Central memory CD8-positive, alpha-beta T cell (primary cell): ENCODE measurements around the gene SKIDA1.

ENCODE experiments used
- ATAC-seq: fragments of 150-1000 bp; cut with Tn5 transposase; replicated peaks from 2 replicates; pipeline ENCODE4 v1.10.0; 2022; ENCODE audit warnings: mild to moderate bottlenecking, moderate FRiP score, moderate number of reproducible peaks; ENCODE audit not compliant: poor library complexity, severe bottlenecking; ENCODE audit errors: extremely low read depth
- DNase-seq, 2 donors: peaks; one replicate each; pipeline ENCODE4 v3.0.0; 2021; ENCODE audit warnings: low spot score in 2 of 2
- H3K27ac Mint-ChIP-seq: one replicate; pipeline ENCODE4 v1.8.0; 2022; ENCODE audit warnings: low read depth, mild to moderate bottlenecking, moderate library complexity, mixed read lengths
- H3K27me3 Mint-ChIP-seq: one replicate; pipeline ENCODE4 v1.8.0; 2022; ENCODE audit warnings: mixed read lengths
- H3K36me3 Mint-ChIP-seq: one replicate; pipeline ENCODE4 v1.8.0; 2022; ENCODE audit warnings: mild to moderate bottlenecking, moderate library complexity, mixed read lengths; ENCODE audit not compliant: insufficient read depth
- H3K4me1 Mint-ChIP-seq: one replicate; pipeline ENCODE4 v1.8.0; 2022; ENCODE audit warnings: mixed read lengths
- H3K4me3 Mint-ChIP-seq: one replicate; pipeline ENCODE4 v1.8.0; 2022; ENCODE audit warnings: mild to moderate bottlenecking, moderate library complexity, mixed read lengths
- H3K9me3 Mint-ChIP-seq: one replicate; pipeline ENCODE4 v1.8.0; 2022; ENCODE audit warnings: mixed read lengths

SKIDA1 gene

GRCh38 chr10:21511095-21511570 is 14.3 kb downstream of the SKIDA1 start:
- H3K4me1 Mint-ChIP-seq: peaks cover 5% of the 10 kb centered on the region
- H3K36me3 Mint-ChIP-seq: no peaks in the 10 kb centered on the region
- peaks cover 76% of the 10 kb centered on the region for H3K27me3 Mint-ChIP-seq
- DNase-seq: no peak
- no peak overlapping the region for H3K27ac Mint-ChIP-seq
- no peaks in the 10 kb centered on the region for H3K9me3 Mint-ChIP-seq
- no peak for ATAC-seq
- no peak overlapping the region for H3K4me3 Mint-ChIP-seq

GRCh38 chr10:21510241-21511094 is 15.0 kb downstream of the SKIDA1 start:
- Mint-ChIP-seq H3K27me3 (peaks cover 76% of the 10 kb centered on the region), H3K4me3 (no peak overlapping the region), H3K9me3 (no peaks in the 10 kb centered on the region), H3K4me1 (no peaks in the 10 kb centered on the region), H3K36me3 (no peaks in the 10 kb centered on the region), H3K27ac (no peak overlapping the region)
- DNase-seq (no peak), ATAC-seq (no peak)

- H3K27ac Mint-ChIP-seq: no peak overlapping the region
- H3K36me3 Mint-ChIP-seq: no peaks in the 10 kb centered on the region
- no peak overlapping the region for H3K4me3 Mint-ChIP-seq
- H3K9me3 Mint-ChIP-seq: no peaks in the 10 kb centered on the region
- no peak for DNase-seq
- no peak for ATAC-seq
- H3K4me1 Mint-ChIP-seq: no peaks in the 10 kb centered on the region
- H3K27me3 Mint-ChIP-seq: peaks cover 67% of the 10 kb centered on the region
Measured at GRCh38 chr10:21509341-21510240, 15.9 kb downstream of the SKIDA1 start.

- no peak overlapping the region for H3K27ac Mint-ChIP-seq
- H3K27me3 Mint-ChIP-seq: peaks cover 64% of the 10 kb centered on the region
- no peaks in the 10 kb centered on the region for H3K9me3 Mint-ChIP-seq
- H3K4me1 Mint-ChIP-seq: no peaks in the 10 kb centered on the region
- H3K36me3 Mint-ChIP-seq: no peaks in the 10 kb centered on the region
- ATAC-seq (no peak), DNase-seq (no peak)
- no peak overlapping the region for H3K4me3 Mint-ChIP-seq
Measured at GRCh38 chr10:21508706-21509331, 16.7 kb downstream of the SKIDA1 start.

GRCh38 chr10:21507150-21507549 is 18.3 kb downstream of the SKIDA1 start:
- Mint-ChIP-seq H3K4me3 (no peak overlapping the region), H3K27me3 (peaks cover 62% of the 10 kb centered on the region), H3K27ac (no peak overlapping the region)

GRCh38 chr10:21506351-21506750 is 19.1 kb downstream of the SKIDA1 start:
- no peak for ATAC-seq
- no peaks in the 10 kb centered on the region for H3K4me1 Mint-ChIP-seq
- no peak overlapping the region for H3K4me3 Mint-ChIP-seq
- H3K9me3 Mint-ChIP-seq: no peaks in the 10 kb centered on the region
- DNase-seq: no peak
- H3K27me3 Mint-ChIP-seq: peaks cover 59% of the 10 kb centered on the region
- no peaks in the 10 kb centered on the region for H3K36me3 Mint-ChIP-seq
- no peak overlapping the region for H3K27ac Mint-ChIP-seq

More at GRCh38 chr10:21507150-21507549, 18.3 kb downstream of the SKIDA1 start:
- DNase-seq: no peak
- ATAC-seq: no peak
- Mint-ChIP-seq H3K36me3 (no peaks in the 10 kb centered on the region), H3K4me1 (no peaks in the 10 kb centered on the region), H3K9me3 (no peaks in the 10 kb centered on the region)

- H3K27me3 Mint-ChIP-seq: peaks cover 63% of the 10 kb centered on the region
- no peaks in the 10 kb centered on the region for H3K9me3 Mint-ChIP-seq
- no peaks in the 10 kb centered on the region for H3K4me1 Mint-ChIP-seq
Measured at GRCh38 chr10:21505711-21506278, 19.7 kb downstream of the SKIDA1 start.

GRCh38 chr10:21503542-21503941 is 21.9 kb downstream of the SKIDA1 start:
- peaks cover 68% of the 10 kb centered on the region for H3K27me3 Mint-ChIP-seq
- no peak overlapping the region for H3K27ac Mint-ChIP-seq

More at GRCh38 chr10:21505711-21506278, 19.7 kb downstream of the SKIDA1 start:
- ATAC-seq (no peak), DNase-seq (no peak)
- Mint-ChIP-seq H3K4me3 (no peak overlapping the region), H3K27ac (no peak overlapping the region), H3K36me3 (no peaks in the 10 kb centered on the region)

GRCh38 chr10:21502348-21502740 is 23.1 kb downstream of the SKIDA1 start:
- no peak for ATAC-seq
- Mint-ChIP-seq H3K27ac (no peak overlapping the region), H3K4me3 (no peak overlapping the region), H3K9me3 (no peaks in the 10 kb centered on the region), H3K27me3 (peaks cover 68% of the 10 kb centered on the region), H3K4me1 (no peaks in the 10 kb centered on the region), H3K36me3 (peaks cover 2% of the 10 kb centered on the region)
- no peak for DNase-seq

More at GRCh38 chr10:21503542-21503941, 21.9 kb downstream of the SKIDA1 start:
- ATAC-seq (no peak), DNase-seq (no peak)
- no peaks in the 10 kb centered on the region for H3K9me3 Mint-ChIP-seq
- H3K4me3 Mint-ChIP-seq: no peak overlapping the region
- H3K36me3 Mint-ChIP-seq: peaks cover 2% of the 10 kb centered on the region
- no peaks in the 10 kb centered on the region for H3K4me1 Mint-ChIP-seq

- Mint-ChIP-seq H3K27me3 (peaks cover 67% of the 10 kb centered on the region), H3K27ac (no peak overlapping the region), H3K4me1 (peaks cover under 1% of the 10 kb centered on the region), H3K36me3 (peaks cover 2% of the 10 kb centered on the region), H3K4me3 (no peak overlapping the region), H3K9me3 (no peaks in the 10 kb centered on the region)
- DNase-seq (no peak), ATAC-seq (no peak)
Measured at GRCh38 chr10:21501731-21502347, 23.6 kb downstream of the SKIDA1 start.

GRCh38 chr10:21501091-21501490 is 24.4 kb downstream of the SKIDA1 start:
- no peaks in the 10 kb centered on the region for H3K9me3 Mint-ChIP-seq
- no peak for ATAC-seq
- peaks cover 59% of the 10 kb centered on the region for H3K27me3 Mint-ChIP-seq

GRCh38 chr10:21500578-21500910 is 24.9 kb downstream of the SKIDA1 start:
- Mint-ChIP-seq H3K27me3 (peaks cover 54% of the 10 kb centered on the region), H3K4me3 (no peak overlapping the region), H3K27ac (no peak overlapping the region), H3K4me1 (peaks cover 5% of the 10 kb centered on the region), H3K36me3 (peaks cover 2% of the 10 kb centered on the region), H3K9me3 (no peaks in the 10 kb centered on the region)
- ATAC-seq: no peak
- DNase-seq: no peak

More at GRCh38 chr10:21501091-21501490, 24.4 kb downstream of the SKIDA1 start:
- Mint-ChIP-seq H3K27ac (no peak overlapping the region), H3K36me3 (peaks cover 2% of the 10 kb centered on the region), H3K4me1 (peaks cover 5% of the 10 kb centered on the region), H3K4me3 (no peak overlapping the region)
- no peak for DNase-seq
